Psoas muscle (tissue), 8 donors: Measurements from ENCODE around the gene PCLAF. TPM values are rescaled to one million over a fixed set of nuclear protein-coding genes. Genes with fewer than 3 reads are reported as not detected.

Source experiments
- ATAC-seq, 4 donors: fragments of 200-7000 bp; cut with Tn5 transposase; one replicate each; pipeline ENCODE4 v1.9.1; 2020; ENCODE audit warnings: moderate library complexity in 3 of 4, mild to moderate bottlenecking in 2 of 4
- DNase-seq, 2 donors: peaks; one replicate each; pipeline ENCODE4 v3.0.0-alpha.2; 2020
- H3K27ac ChIP-seq: fragments of 200-600 bp; one replicate; pipeline ENCODE4 v1.8.0; 2022
- H3K27me3 ChIP-seq, 3 donors: fragments of 200-600 bp in 1 of 3; one replicate each; pipeline versions ENCODE4 v1.6.1 to v1.8.0; 2013 to 2022; ENCODE audit warnings: low read length in 2 of 3, mild to moderate bottlenecking in 2 of 3, moderate library complexity in 1 of 3; ENCODE audit not compliant: insufficient read depth in 3 of 3
- H3K36me3 ChIP-seq, 2 donors: fragments of 200-600 bp in 1 of 2; one replicate each; pipeline versions ENCODE4 v1.6.1 to v1.8.0; 2013 to 2022; ENCODE audit warnings: low read depth in 1 of 2, mild to moderate bottlenecking in 1 of 2, moderate library complexity in 1 of 2; ENCODE audit not compliant: insufficient read depth in 1 of 2
- H3K4me1 ChIP-seq: fragments of 200-600 bp; one replicate; pipeline ENCODE4 v1.8.0; 2022
- H3K4me3 ChIP-seq: fragments of 200-600 bp; one replicate; pipeline ENCODE4 v1.8.0; 2022; ENCODE audit warnings: mild to moderate bottlenecking
- H3K9me3 ChIP-seq: fragments of 200-600 bp; one replicate; pipeline ENCODE4 v1.8.0; 2022
- WGBS, 3 donors: extraction: QIAGEN DNeasy Blood & Tissue Kit; methylation state at CpG; one replicate each; pipeline versions ENCODE4 v1.1.6 to v1.1.7; 2013; 5-methylcytosine and 5-hydroxymethylcytosine counted together
- intact Hi-C, 2 donors: fragments of 100-400 bp; cut with DNase I; formaldehyde crosslinking; loops; one replicate each; pipeline versions ENCODE4 v1.11.0 to v1.14.2; 2022
- long read RNA-seq, 2 donors: library from polyadenylated mRNA; unstranded; transcript quantifications; one replicate each; pipeline ENCODE4 v2.0.0, GENCODE V29; 2021
- polyA plus RNA-seq, 3 donors: library from polyadenylated mRNA; stranded (reverse); fragments of 200-250 nt; gene quantifications; one replicate each; pipeline ENCODE4 v1.2.3, GENCODE V29; 2013
- total RNA-seq, 4 donors: library from RNA; stranded (reverse); fragmentation: NEBNext Ultra II Directional in 2 of 4; extraction: Animal tissue kit (Norgen Biotek cat#: 25700) in 2 of 4; gene quantifications; one replicate each; pipeline versions ENCODE4 v1.2.1 to v1.2.4, GENCODE V29; 2021 to 2023
- TF ChIP-seq, protein P1 (sequence below): fragments of 200-600 bp; IDR thresholded peaks from one replicate; pipeline ENCODE4 v1.8.0; 2022; ENCODE audit warnings: antibody characterized with exemption
- donor health status: healthy with polysubstance abuse.
- donor health status: DM: no; HTN: no; CAD: no; lungs with moderate emphysema.
- donor health status: Bipolar disorder and iron deficiency.
- donor health status: healthy.
- donor health status: DM: yes; HTN: yes; CAD: no.
- donor health status: DM: no; HTN: no; CAD: no.
- donor health status: DM: no; HTN: no; CAD: no.
- donor health status: DM: yes; HTN: yes; CAD: no.

Gene PCLAF, protein sequence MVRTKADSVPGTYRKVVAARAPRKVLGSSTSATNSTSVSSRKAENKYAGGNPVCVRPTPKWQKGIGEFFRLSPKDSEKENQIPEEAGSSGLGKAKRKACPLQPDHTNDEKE
- total RNA-seq (under 1 TPM in 3 of 4 donors, not detected in 1; 0.15 to 0.37 (median 0.24) TPM), polyA plus RNA-seq (under 1 TPM in 2 of 3 donors, not detected in 1; 0.42 TPM)
- long read RNA-seq, donor 1, result 0 reads
- long read RNA-seq, donor 2, result 0 reads

DNA sequence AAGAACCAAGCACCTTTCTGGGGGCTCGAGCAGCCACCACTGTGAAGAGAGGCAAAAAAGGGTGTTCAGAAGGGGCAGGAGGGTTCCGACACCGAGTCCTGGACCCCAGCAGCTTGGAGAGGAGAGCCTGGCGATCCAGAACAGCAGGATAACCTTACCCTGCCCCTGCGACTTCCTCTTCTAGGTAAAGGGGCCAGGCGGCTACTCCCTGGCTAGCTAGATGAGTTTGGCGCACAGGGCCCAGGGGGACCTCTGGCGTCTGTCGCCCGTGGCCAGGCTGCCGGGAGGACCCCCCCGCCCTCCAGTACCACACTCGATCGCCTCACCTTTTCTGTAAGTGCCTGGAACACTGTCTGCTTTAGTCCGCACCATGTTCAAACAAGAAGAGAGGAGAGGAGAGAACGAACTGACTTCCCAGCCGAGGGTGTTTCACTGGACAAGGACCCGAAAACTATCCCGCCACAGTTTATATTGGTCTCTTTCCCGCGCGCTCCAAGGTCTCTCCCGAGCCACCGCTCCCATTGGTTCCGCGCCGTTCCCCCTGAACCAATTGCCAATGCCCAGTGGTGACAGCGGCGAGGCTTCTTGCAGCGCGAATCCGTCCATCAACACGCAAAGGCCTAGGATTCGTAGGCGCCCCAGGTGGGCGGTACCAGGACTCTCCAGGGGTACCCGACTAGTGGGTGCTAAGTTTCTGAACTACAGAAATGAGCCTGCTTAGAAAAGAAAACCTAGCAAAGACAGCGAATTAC is at the start of gene PCLAF:
PCLAF (minus strand) TSS at position 442 of the 752 bp plus-strand sequence; CDS start at position 372, 70 bp downstream.
- TF ChIP-seq, protein P1, sequence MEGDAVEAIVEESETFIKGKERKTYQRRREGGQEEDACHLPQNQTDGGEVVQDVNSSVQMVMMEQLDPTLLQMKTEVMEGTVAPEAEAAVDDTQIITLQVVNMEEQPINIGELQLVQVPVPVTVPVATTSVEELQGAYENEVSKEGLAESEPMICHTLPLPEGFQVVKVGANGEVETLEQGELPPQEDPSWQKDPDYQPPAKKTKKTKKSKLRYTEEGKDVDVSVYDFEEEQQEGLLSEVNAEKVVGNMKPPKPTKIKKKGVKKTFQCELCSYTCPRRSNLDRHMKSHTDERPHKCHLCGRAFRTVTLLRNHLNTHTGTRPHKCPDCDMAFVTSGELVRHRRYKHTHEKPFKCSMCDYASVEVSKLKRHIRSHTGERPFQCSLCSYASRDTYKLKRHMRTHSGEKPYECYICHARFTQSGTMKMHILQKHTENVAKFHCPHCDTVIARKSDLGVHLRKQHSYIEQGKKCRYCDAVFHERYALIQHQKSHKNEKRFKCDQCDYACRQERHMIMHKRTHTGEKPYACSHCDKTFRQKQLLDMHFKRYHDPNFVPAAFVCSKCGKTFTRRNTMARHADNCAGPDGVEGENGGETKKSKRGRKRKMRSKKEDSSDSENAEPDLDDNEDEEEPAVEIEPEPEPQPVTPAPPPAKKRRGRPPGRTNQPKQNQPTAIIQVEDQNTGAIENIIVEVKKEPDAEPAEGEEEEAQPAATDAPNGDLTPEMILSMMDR, result no peak
- DNase-seq, result peak; percentile 94 to 96
- no peaks in the 10 kb centered on the region for H3K27me3 ChIP-seq
- intact Hi-C loops, result no loop called here
- no peaks in the 10 kb centered on the region for H3K9me3 ChIP-seq
- no peak within 1 kb of the TSS for H3K27ac ChIP-seq
- no peaks in the 10 kb centered on the region for H3K36me3 ChIP-seq
- WGBS, 3 donors, result 0 to 1% (median 0%) methylated on average over 38 of the region's 38 CpGs
- ATAC-seq, result peak; percentile 99 to 100 (median 100)
- peaks cover 7% of the 10 kb centered on the region for H3K4me1 ChIP-seq
- H3K4me3 ChIP-seq, result peak within 1 kb of the TSS; percentile 65

DNA sequence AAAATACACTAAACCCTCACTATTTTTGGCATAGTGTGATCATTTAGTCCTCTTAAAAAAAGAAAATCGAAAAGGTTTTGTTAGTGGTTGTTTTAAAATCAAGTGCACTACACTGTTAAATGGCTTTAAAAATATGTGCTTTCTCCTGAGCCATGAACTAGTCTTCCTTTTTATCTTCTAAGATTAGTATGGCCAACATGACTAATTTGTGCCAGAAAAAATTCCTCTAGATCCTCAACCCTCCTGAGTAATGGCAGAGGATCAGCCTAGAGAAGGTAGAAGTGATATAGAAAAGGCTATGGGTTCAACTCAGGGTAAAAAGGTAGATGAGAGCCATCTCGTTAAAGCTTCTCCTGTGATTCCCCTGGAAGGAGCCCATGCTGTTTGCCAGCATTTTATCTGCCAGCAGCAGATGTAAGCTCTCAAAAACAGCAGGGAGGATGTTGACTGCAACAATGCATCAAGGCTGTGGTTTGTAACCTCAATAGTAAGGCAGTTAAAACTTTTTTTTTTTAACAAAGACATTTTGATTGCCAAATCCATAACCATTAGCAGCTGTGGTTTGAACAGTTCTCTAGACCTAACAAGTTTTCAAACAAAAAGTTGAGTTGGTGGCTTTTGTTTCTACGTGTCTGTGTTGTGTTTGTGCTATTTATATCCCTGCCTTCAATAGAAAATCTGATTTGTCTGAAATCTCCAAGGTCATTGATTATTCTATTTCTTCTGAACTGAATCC is 48.9 kb upstream of the PCLAF start:
- intact Hi-C loops, result loop anchor here in 1 of 2 donors (5.0 kb wide), 1 partner anchor 252 kb away; no protein-coding TSS in a partner anchor

DNA sequence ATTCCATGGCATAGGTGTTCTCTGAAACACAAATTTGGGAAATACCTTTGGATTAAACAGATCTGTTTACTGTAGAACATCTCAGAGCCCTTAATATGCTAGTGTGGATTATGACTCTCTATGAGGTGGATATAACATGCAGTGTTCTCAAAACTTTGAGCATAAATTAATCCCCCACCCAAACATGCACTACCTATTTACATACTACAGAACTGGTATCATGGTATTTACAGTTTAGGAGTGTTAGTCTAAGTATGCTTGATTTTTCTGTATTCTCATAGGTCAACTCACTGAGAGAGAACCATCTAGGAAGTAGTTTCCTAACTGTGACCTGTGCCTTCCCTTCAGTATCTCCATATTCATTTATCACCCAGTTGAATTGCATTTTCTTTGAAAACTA is 48.2 kb upstream of the PCLAF start:
- no peaks in the 10 kb centered on the region for H3K4me1 ChIP-seq
- intact Hi-C loops, result loop anchor here in 1 of 2 donors (5.0 kb wide), 1 partner anchor 253 kb away; no protein-coding TSS in a partner anchor
- TF ChIP-seq, protein P1, result no peak
- no peak for DNase-seq
- ATAC-seq, result no peak
- H3K27me3 ChIP-seq, result no peaks in the 10 kb centered on the region
- H3K4me3 ChIP-seq, result no peak overlapping the region
- H3K36me3 ChIP-seq, result peaks cover 3 to 58% of the 10 kb centered on the region in 2 donors
- H3K9me3 ChIP-seq, result no peaks in the 10 kb centered on the region
- no peak overlapping the region for H3K27ac ChIP-seq

More for the DNA sequence above, 48.9 kb upstream of the PCLAF start:
- peaks cover 3 to 51% of the 10 kb centered on the region in 2 donors for H3K36me3 ChIP-seq
- H3K4me3 ChIP-seq, result no peak overlapping the region
- DNase-seq (no peak), ATAC-seq (peak in 1 of 4 donors; percentile 21)
- H3K27ac ChIP-seq, result no peak overlapping the region
- H3K4me1 ChIP-seq, result no peaks in the 10 kb centered on the region
- TF ChIP-seq, protein P1, result no peak
- H3K27me3 ChIP-seq, result no peaks in the 10 kb centered on the region
- 29 to 41% (median 30%) methylated on average over 3 of the region's 3 CpGs for WGBS, 3 donors
- H3K9me3 ChIP-seq, result no peaks in the 10 kb centered on the region

DNA sequence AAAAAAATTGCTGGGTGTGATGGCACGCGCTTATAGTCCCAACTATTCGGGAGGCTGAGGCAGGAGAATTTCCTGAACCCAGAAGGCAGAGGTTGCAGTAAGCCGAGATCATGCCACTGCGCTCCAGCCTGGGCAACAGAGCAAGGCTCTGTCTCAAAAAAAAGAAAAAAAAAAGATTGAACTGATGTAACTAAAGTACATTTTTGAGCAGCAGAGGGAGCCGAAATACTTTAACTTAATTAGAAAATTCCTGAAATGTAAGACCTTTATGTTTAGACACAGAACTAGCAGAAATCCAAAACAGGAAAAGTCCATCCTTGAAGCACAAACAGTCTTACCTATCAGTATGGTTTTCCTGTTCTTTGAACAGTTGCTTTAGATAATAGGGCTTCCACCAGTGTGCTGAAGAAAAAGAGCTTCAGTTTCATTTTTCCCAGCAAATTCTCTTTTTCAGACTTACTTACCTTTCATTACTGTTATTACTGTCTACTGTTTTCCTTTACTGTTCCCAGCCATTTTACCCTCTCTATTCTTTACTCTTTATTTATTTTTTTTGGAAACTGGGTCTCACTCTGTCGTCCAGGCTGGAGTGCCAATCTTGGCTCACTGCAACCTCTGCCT is 45.7 kb upstream of the PCLAF start:
- Histone ChIP-seq H3K4me3 (no peak overlapping the region), H3K9me3 (no peaks in the 10 kb centered on the region), H3K4me1 (no peaks in the 10 kb centered on the region), H3K27ac (no peak overlapping the region), H3K36me3 (peaks cover 3 to 69% of the 10 kb centered on the region in 2 donors), H3K27me3 (no peaks in the 10 kb centered on the region)
- intact Hi-C loops, result loop anchor here in 1 of 2 donors (5.0 kb wide), 1 partner anchor 255 kb away; no protein-coding TSS in a partner anchor
- ATAC-seq (no peak), DNase-seq (no peak)
- 84 to 87% (median 85%) methylated on average over 7 of the region's 7 CpGs for WGBS, 3 donors
- TF ChIP-seq, protein P1, result peak; percentile 15
